Suprapubic skin (tissue), 4 donors: ENCODE data around the gene CYP2A7.
"Not testable (repeated sequence)": the region's sequence is repeated elsewhere in the genome, so short reads cannot be mapped to it uniquely, and the experiment has no call there.

Experiments
- EP300 ChIP-seq: sonication (generic); formaldehyde crosslinking; IDR thresholded peaks from one replicate; pipeline ENCODE4 v1.6.1; 2017; ENCODE audit warnings: antibody characterized with exemption
- POLR2A ChIP-seq, 2 donors: fragments of 450-650 bp; IDR thresholded peaks; one replicate each; pipeline ENCODE4 v1.6.1; 2017; ENCODE audit warnings: antibody characterized with exemption in 2 of 2, mild to moderate bottlenecking in 2 of 2, moderate library complexity in 2 of 2
- POLR2AphosphoS5 ChIP-seq, 3 donors: sonication (generic); formaldehyde crosslinking; IDR thresholded peaks; one replicate each; pipeline ENCODE4 v1.6.1; 2017; ENCODE audit warnings: antibody characterized with exemption in 3 of 3
- TF ChIP-seq, protein P1 (sequence below), 2 donors: fragments of 200-600 bp in 1 of 2; fragments of 450-650 bp in 1 of 2; sonication (generic) in 1 of 2; IDR thresholded peaks; one replicate each; pipeline ENCODE4 v1.5.1; 2016 to 2019; ENCODE audit warnings: antibody characterized with exemption in 2 of 2, mild to moderate bottlenecking in 1 of 2, moderate library complexity in 1 of 2

GRCh38 chr19:40830741-40831140, 51.3 kb downstream of the CYP2A7 start:
- TF ChIP-seq, protein P1, sequence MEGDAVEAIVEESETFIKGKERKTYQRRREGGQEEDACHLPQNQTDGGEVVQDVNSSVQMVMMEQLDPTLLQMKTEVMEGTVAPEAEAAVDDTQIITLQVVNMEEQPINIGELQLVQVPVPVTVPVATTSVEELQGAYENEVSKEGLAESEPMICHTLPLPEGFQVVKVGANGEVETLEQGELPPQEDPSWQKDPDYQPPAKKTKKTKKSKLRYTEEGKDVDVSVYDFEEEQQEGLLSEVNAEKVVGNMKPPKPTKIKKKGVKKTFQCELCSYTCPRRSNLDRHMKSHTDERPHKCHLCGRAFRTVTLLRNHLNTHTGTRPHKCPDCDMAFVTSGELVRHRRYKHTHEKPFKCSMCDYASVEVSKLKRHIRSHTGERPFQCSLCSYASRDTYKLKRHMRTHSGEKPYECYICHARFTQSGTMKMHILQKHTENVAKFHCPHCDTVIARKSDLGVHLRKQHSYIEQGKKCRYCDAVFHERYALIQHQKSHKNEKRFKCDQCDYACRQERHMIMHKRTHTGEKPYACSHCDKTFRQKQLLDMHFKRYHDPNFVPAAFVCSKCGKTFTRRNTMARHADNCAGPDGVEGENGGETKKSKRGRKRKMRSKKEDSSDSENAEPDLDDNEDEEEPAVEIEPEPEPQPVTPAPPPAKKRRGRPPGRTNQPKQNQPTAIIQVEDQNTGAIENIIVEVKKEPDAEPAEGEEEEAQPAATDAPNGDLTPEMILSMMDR (IDR thresholded peaks at IDR 0.05), result not testable (repeated sequence)
- not testable (repeated sequence) for TF ChIP-seq POLR2A (IDR thresholded peaks at IDR 0.05); POLR2AphosphoS5 (IDR thresholded peaks at IDR 0.05); EP300
